H1 (cell line): ENCODE data around the gene MAP3K14. TPM values are rescaled to one million over a fixed set of nuclear protein-coding genes. Genes with fewer than 3 reads are reported as not detected.

Experiments
- CTCF ChIA-PET: fragments of 300-600 bp; sonication (Branson Sonifier 250); formaldehyde crosslinking; loops from one replicate; lab custom pipeline; 2021; ENCODE audit not compliant: partially characterized antibody; lab: Charles Lee
- POLR2A ChIA-PET: fragments of 300-600 bp; sonication (Branson Sonifier 250); formaldehyde crosslinking; loops from one replicate; lab custom pipeline; 2021; ENCODE audit warnings: inconsistent platforms; ENCODE audit not compliant: partially characterized antibody; lab: Charles Lee
- DNase-seq, 2 experiments: peaks; one replicate each; pipeline versions ENCODE4 v3.0.0 to v3.0.0-alpha.2; 2010 to 2022; ENCODE audit warnings: low spot score in 2 of 2, low read depth in 1 of 2, mixed read lengths in 1 of 2
- FAIRE-seq: peaks from 2 replicates; lab custom pipeline; 2011; peaks lifted over from hg19 to GRCh38; lab: Jason Lieb, UNC
- H2AFZ ChIP-seq: 2 replicates; pipeline ENCODE4 v1.8.1; 2012; ENCODE audit warnings: low read length, inconsistent platforms
- H2AK5ac ChIP-seq: 2 replicates; pipeline ENCODE4 v1.6.1; 2013; ENCODE audit warnings: low read depth, low read length
- H2BK120ac ChIP-seq: replicated peaks from 2 replicates; pipeline ENCODE3; 2013; ENCODE audit warnings: low read depth, low read length, inconsistent platforms
- H2BK12ac ChIP-seq: 2 replicates; pipeline ENCODE4 v1.6.1; 2013; ENCODE audit warnings: low read depth, low read length
- H2BK15ac ChIP-seq: 2 replicates; pipeline ENCODE4 v1.6.1; 2013; ENCODE audit warnings: low read length
- H2BK20ac ChIP-seq: 2 replicates; pipeline ENCODE4 v1.6.1; 2013; ENCODE audit warnings: low read length
- H2BK5ac ChIP-seq: 2 replicates; pipeline ENCODE4 v1.6.1; 2013; ENCODE audit warnings: low read depth, low read length
- H3K14ac ChIP-seq: 2 replicates; pipeline ENCODE4 v1.6.1; 2013; ENCODE audit warnings: inconsistent platforms; ENCODE audit not compliant: insufficient read length
- H3K18ac ChIP-seq: 2 replicates; pipeline ENCODE4 v1.6.1; 2013; ENCODE audit warnings: low read length; ENCODE audit errors: extremely low read depth
- H3K23ac ChIP-seq: 2 replicates; pipeline ENCODE4 v1.6.1; 2013; ENCODE audit warnings: inconsistent platforms; ENCODE audit not compliant: insufficient read length
- H3K23me2 ChIP-seq: 2 replicates; pipeline ENCODE4 v1.6.1; 2013; ENCODE audit warnings: low read depth, low read length
- H3K27ac ChIP-seq: 2 replicates; pipeline ENCODE4 v1.6.1; 2011; ENCODE audit warnings: low read depth, low read length, inconsistent platforms
- H3K27me3 ChIP-seq, 4 experiments: replicated peaks in 1 of 4; 1 replicate in 1 of 4; 2 replicates in 3 of 4; pipeline versions ENCODE4 v1.6.1 to v1.8.1; 2011 to 2013; ENCODE audit warnings: low read length in 3 of 4, mild to moderate bottlenecking in 3 of 4, inconsistent platforms in 2 of 4, mixed read lengths in 2 of 4, moderate library complexity in 1 of 4; ENCODE audit not compliant: control insufficient read depth in 3 of 4, insufficient read depth in 3 of 4; ENCODE audit errors: extremely low read depth in 1 of 4
- H3K36me3 ChIP-seq, 4 experiments: 2 replicates each; pipeline versions ENCODE4 v1.6.1 to v1.8.1; 2011 to 2013; ENCODE audit warnings: mild to moderate bottlenecking in 4 of 4, low read length in 3 of 4, moderate library complexity in 2 of 4, control low read depth in 1 of 4, inconsistent platforms in 1 of 4; ENCODE audit not compliant: insufficient read depth in 4 of 4, control insufficient read depth in 2 of 4
- H3K4ac ChIP-seq: replicated peaks from 2 replicates; pipeline ENCODE3; 2013; ENCODE audit warnings: low read length, low read depth, mixed read lengths, inconsistent platforms; ENCODE audit not compliant: insufficient read length
- H3K4me1 ChIP-seq, 4 experiments: replicated peaks in 1 of 4; 1 replicate in 1 of 4; 2 replicates in 3 of 4; pipeline versions ENCODE4 v1.6.1 to v1.8.1; 2011 to 2013; ENCODE audit warnings: low read length in 3 of 4, inconsistent platforms in 2 of 4, mixed read lengths in 1 of 4; ENCODE audit not compliant: insufficient read depth in 4 of 4, control insufficient read depth in 3 of 4
- H3K4me2 ChIP-seq, 2 experiments: 2 replicates each; pipeline versions ENCODE4 v1.6.1 to v1.8.1; 2011 to 2013; ENCODE audit warnings: low read depth in 2 of 2, low read length in 2 of 2, control low read depth in 1 of 2, inconsistent platforms in 1 of 2, mild to moderate bottlenecking in 1 of 2; ENCODE audit not compliant: insufficient read depth in 1 of 2
- H3K4me3 ChIP-seq, 4 experiments: fragments of 200-600, 300-600 bp in 1 of 4; sonication (generic), shearing (Covaris generic), sonication (Bioruptor Twin) in 1 of 4; 2 replicates each; pipeline versions ENCODE4 v1.5.1 to v1.8.1; 2011 to 2016; ENCODE audit warnings: low read length in 4 of 4, low read depth in 3 of 4, control low read depth in 2 of 4, inconsistent platforms in 2 of 4, mild to moderate bottlenecking in 2 of 4, mixed read lengths in 1 of 4, moderate library complexity in 1 of 4; ENCODE audit not compliant: insufficient read depth in 2 of 4; ENCODE audit errors: extremely low read depth in 1 of 4
- H3K56ac ChIP-seq: replicated peaks from 2 replicates; pipeline ENCODE3; 2013; ENCODE audit warnings: low read depth, mild to moderate bottlenecking, mixed read lengths, low read length, inconsistent platforms; ENCODE audit not compliant: insufficient read length
- H3K79me1 ChIP-seq: 2 replicates; pipeline ENCODE4 v1.6.1; 2013; ENCODE audit warnings: low read depth, low read length, control low read depth
- H3K79me2 ChIP-seq, 2 experiments: 2 replicates each; pipeline versions ENCODE4 v1.6.1 to v1.8.1; 2012 to 2013; ENCODE audit warnings: low read length in 2 of 2, mild to moderate bottlenecking in 2 of 2, inconsistent platforms in 1 of 2; ENCODE audit not compliant: insufficient read depth in 2 of 2, control insufficient read depth in 1 of 2
- H3K9ac ChIP-seq, 4 experiments: replicated peaks in 1 of 4; 1 replicate in 1 of 4; 2 replicates in 3 of 4; pipeline versions ENCODE4 v1.6.1 to v1.8.1; 2011 to 2013; ENCODE audit warnings: low read depth in 3 of 4, low read length in 3 of 4, control low read depth in 2 of 4, mild to moderate bottlenecking in 2 of 4, moderate library complexity in 2 of 4, inconsistent platforms in 1 of 4; ENCODE audit errors: extremely low read depth in 1 of 4
- H3K9me3 ChIP-seq, 2 experiments: 2 replicates each; pipeline versions ENCODE4 v1.6.1 to v1.8.1; 2012 to 2013; ENCODE audit warnings: mild to moderate bottlenecking in 2 of 2, moderate library complexity in 2 of 2, control low read depth in 1 of 2, inconsistent platforms in 1 of 2, low read depth in 1 of 2, low read length in 1 of 2, mixed read lengths in 1 of 2; ENCODE audit not compliant: insufficient read depth in 2 of 2
- H4K20me1 ChIP-seq, 2 experiments: replicated peaks in 1 of 2; 2 replicates each; pipeline versions ENCODE3 to v1.8.1; 2011 to 2013; ENCODE audit warnings: inconsistent platforms in 2 of 2, low read length in 2 of 2, mild to moderate bottlenecking in 1 of 2; ENCODE audit not compliant: insufficient read depth in 2 of 2, control insufficient read depth in 1 of 2
- H4K5ac ChIP-seq: 2 replicates; pipeline ENCODE4 v1.6.1; 2013; ENCODE audit warnings: low read length, low read depth, mixed read lengths, inconsistent platforms; ENCODE audit not compliant: insufficient read length
- H4K8ac ChIP-seq: 2 replicates; pipeline ENCODE4 v1.8.0; 2013; ENCODE audit warnings: mild to moderate bottlenecking, moderate library complexity, low read length, inconsistent platforms; ENCODE audit not compliant: insufficient read depth; ENCODE audit errors: extremely low read depth
- H4K91ac ChIP-seq: replicated peaks from 2 replicates; pipeline ENCODE3; 2013; ENCODE audit warnings: low read length, mixed read lengths, inconsistent platforms; ENCODE audit not compliant: insufficient read length
- BRCA1 ChIP-seq: IDR thresholded peaks from 2 replicates; pipeline ENCODE4 v1.6.1; 2012; ENCODE audit warnings: low read depth, low read length, improper control_type of control experiment
- CBX8 ChIP-seq: fragments of 300-800, 300-1000 bp; sonication (generic); IDR thresholded peaks from 2 replicates; pipeline ENCODE4 v1.7.1; 2016; ENCODE audit warnings: low read depth, low read length, borderline replicate concordance
- CEBPB ChIP-seq: IDR thresholded peaks from 2 replicates; pipeline ENCODE4 v1.6.1; 2012; ENCODE audit warnings: low read depth, low read length
- CREB1 ChIP-seq: IDR thresholded peaks from 2 replicates; pipeline ENCODE4 v1.6.1; 2012; ENCODE audit warnings: inconsistent platforms
- GABPA ChIP-seq: IDR thresholded peaks from 2 replicates; pipeline ENCODE4 v1.6.1; 2011; ENCODE audit warnings: mild to moderate bottlenecking, low read length, moderate library complexity, borderline replicate concordance; ENCODE audit not compliant: insufficient read depth
- GTF2F1 ChIP-seq: IDR thresholded peaks from 2 replicates; pipeline ENCODE4 v1.6.1; 2012; ENCODE audit warnings: low read depth, low read length, improper control_type of control experiment, borderline replicate concordance
- PHF8 ChIP-seq: fragments of 200-600 bp; sonication (generic); conservative IDR thresholded peaks from 2 replicates; pipeline ENCODE4 v1.7.1; 2012; ENCODE audit warnings: low read depth, mild to moderate bottlenecking, inconsistent platforms, low read length, moderate library complexity
- POLR2A ChIP-seq, 2 experiments: IDR thresholded peaks; 1 replicate in 1 of 2; 2 replicates in 1 of 2; pipeline ENCODE4 v1.6.1; 2011; ENCODE audit warnings: low read depth in 2 of 2, low read length in 2 of 2, mild to moderate bottlenecking in 2 of 2; ENCODE audit errors: control extremely low read depth in 1 of 2
- SAP30 ChIP-seq: fragments of 300-600 bp; sonication (generic); IDR thresholded peaks from 2 replicates; pipeline ENCODE4 v1.7.1; 2012; ENCODE audit warnings: low read length, moderate library complexity, mild to moderate bottlenecking, inconsistent platforms; ENCODE audit not compliant: insufficient read depth, insufficient replicate concordance
- SIRT6 ChIP-seq: IDR thresholded peaks from one replicate; pipeline ENCODE4 v1.7.1; 2012; ENCODE audit warnings: low read length, inconsistent platforms
- SRF ChIP-seq: IDR thresholded peaks from 2 replicates; pipeline ENCODE4 v1.6.1; 2011; ENCODE audit warnings: mild to moderate bottlenecking, low read depth, low read length, moderate library complexity
- WGBS, 2 experiments: shearing (Covaris generic) in 1 of 2; methylation state at CpG; one replicate each; pipeline versions ENCODE4 v1.1.6 to v1.1.7; 2013 to 2015; ENCODE audit warnings: low lambda C conversion rate in 2 of 2, mixed read lengths in 2 of 2, inconsistent platforms in 1 of 2, low coverage in 1 of 2, missing lambda C conversion rate in 1 of 2; ENCODE audit not compliant: insufficient replicate concordance in 2 of 2, insufficient coverage in 1 of 2, insufficient read length in 1 of 2; ENCODE audit errors: extremely low coverage in 1 of 2, missing lambda C conversion rate in 1 of 2; 5-methylcytosine and 5-hydroxymethylcytosine counted together
- polyA plus RNA-seq, 7 experiments: library from polyadenylated mRNA; depleted of rRNA in 3 of 7; stranded (reverse) in 5 of 7; unstranded in 2 of 7; fragments of >200 nt in 5 of 7; fragments of 200-250 nt in 2 of 7; gene quantifications; 1 replicate in 5 of 7; 2 replicates in 1 of 7; 4 replicates in 1 of 7; pipeline versions ENCODE4 v1.2.1 to v1.2.3, GENCODE V29; 2011 to 2013; ENCODE audit warnings: missing spikeins in 2 of 7, mixed read lengths in 2 of 7
- total RNA-seq: library from RNA; stranded (reverse); fragmentation: NEBNext Ultra II Directional; extraction: Animal tissue kit (Norgen Biotek cat#: 25700); gene quantifications from 2 replicates; pipeline ENCODE4 v1.2.1, GENCODE V29; 2021

MAP3K14 gene
- total and polyA plus RNA-seq, 2 of the 8 experiments (the other 6 are each of a cell fraction or from before 2014, with no cell fraction given) = 5.2 to 6.1 TPM

GRCh38 chr17:45294506-45294905, 22.3 kb downstream of the MAP3K14 start:
- no peak for TF ChIP-seq SIRT6
- no peak for TF ChIP-seq BRCA1
- TF ChIP-seq GABPA = no peak
- no peak for TF ChIP-seq POLR2A (IDR thresholded peaks at IDR 0.05; ENCODE audit: control extremely low read depth in 1 of 2, low read depth in 2 of 2, low read length in 2 of 2)
- TF ChIP-seq CREB1 = no peak
- TF ChIP-seq SRF = no peak
- TF ChIP-seq PHF8 = no peak
- no peak for TF ChIP-seq CEBPB
- no peak for TF ChIP-seq GTF2F1
- TF ChIP-seq CBX8 = no peak
- no peak for TF ChIP-seq SAP30
- TF ChIP-seq, all 59 proteins: peak for 0
- ChIA-PET CTCF (interaction anchor here (0.8 to 3.5 kb wide), 9 partner anchors 10 to 91 kb away, joined by 3 to 19 read pairs (median 7); no protein-coding TSS in a partner anchor), POLR2A (interaction anchor here (1.5 kb wide), 1 partner anchor 18 kb away, joined by 3 read pairs; no protein-coding TSS in a partner anchor)
- H3K27ac ChIP-seq = no peak overlapping the region
- H2BK15ac ChIP-seq = no peak overlapping the region
- no peak overlapping the region for H3K56ac ChIP-seq
- no peak overlapping the region for H3K14ac ChIP-seq
- no peak overlapping the region for H2AK5ac ChIP-seq
- peaks cover 0 to 4% of the 10 kb centered on the region in 2 experiments; a peak in 1 of 4 replicates for H3K79me2 ChIP-seq
- H3K79me1 ChIP-seq = peaks cover 15% of the 10 kb centered on the region
- H2AFZ ChIP-seq = no peak overlapping the region
- H2BK12ac ChIP-seq = no peak overlapping the region
- H3K4me2 ChIP-seq = no peak overlapping the region
- no peaks in the 10 kb centered on the region for H3K23me2 ChIP-seq
- no peak overlapping the region for H2BK20ac ChIP-seq
- no peak overlapping the region for H2BK120ac ChIP-seq
- H3K23ac ChIP-seq = no peak overlapping the region
- peaks cover 0 to 5% (median 0%) of the 10 kb centered on the region in 4 experiments; a peak in 1 of 7 replicates for H3K4me1 ChIP-seq
- H4K20me1 ChIP-seq = peaks cover 6 to 7% of the 10 kb centered on the region in 2 experiments
- no peak overlapping the region for H4K5ac ChIP-seq
- H3K9me3 ChIP-seq = no peaks in the 10 kb centered on the region
- H4K91ac ChIP-seq = no peak overlapping the region
- no peak for DNase-seq
- H3K4ac ChIP-seq = no peak overlapping the region
- no peak for FAIRE-seq
- H3K18ac ChIP-seq = no peak overlapping the region
- no peak overlapping the region for H2BK5ac ChIP-seq
- no peak overlapping the region for H3K9ac ChIP-seq
- H3K27me3 ChIP-seq = no peaks in the 10 kb centered on the region
- 88% methylated on average over 3 of the region's 3 CpGs; no CpG with 5 or more reads in 1 of the 2 experiments for WGBS, 2 experiments
- H3K36me3 ChIP-seq = no peaks in the 10 kb centered on the region
- no peak overlapping the region for H4K8ac ChIP-seq
- H3K4me3 ChIP-seq = no peak overlapping the region
